Effector CD8-positive, alpha-beta T cell (primary cell): ENCODE results near the gene MRPL22.
"Not testable (repeated sequence)": the region's sequence is repeated elsewhere in the genome, so short reads cannot be mapped to it uniquely, and the experiment has no call there.

ENCODE experiments used
- DNase-seq: peaks from one replicate; lab custom pipeline; 2025; lab: John Stamatoyannopoulos, UW

MRPL22 gene

GRCh38 chr5:154940375-154940771, 500 bp upstream of the MRPL22 start:
- DNase-seq: no peak

DNA sequence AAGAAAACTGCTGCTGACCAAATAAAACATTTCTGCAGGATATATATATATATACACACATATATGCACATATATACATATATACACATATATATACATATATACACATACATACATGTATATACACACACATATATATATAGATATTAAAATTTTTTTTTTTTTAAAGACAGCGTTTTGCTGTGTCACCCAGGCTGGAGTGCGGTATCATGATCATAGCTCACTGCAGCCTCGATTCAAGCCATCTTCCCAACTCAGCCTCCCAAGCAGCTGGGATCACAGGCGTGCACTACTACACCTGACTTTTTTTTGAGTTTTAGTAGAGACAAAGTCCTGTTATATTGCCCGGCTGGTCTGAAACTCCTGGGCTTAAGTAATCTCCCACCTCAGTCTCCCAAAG, 2.7 kb downstream of the MRPL22 start:
- DNase-seq: no peak

DNA sequence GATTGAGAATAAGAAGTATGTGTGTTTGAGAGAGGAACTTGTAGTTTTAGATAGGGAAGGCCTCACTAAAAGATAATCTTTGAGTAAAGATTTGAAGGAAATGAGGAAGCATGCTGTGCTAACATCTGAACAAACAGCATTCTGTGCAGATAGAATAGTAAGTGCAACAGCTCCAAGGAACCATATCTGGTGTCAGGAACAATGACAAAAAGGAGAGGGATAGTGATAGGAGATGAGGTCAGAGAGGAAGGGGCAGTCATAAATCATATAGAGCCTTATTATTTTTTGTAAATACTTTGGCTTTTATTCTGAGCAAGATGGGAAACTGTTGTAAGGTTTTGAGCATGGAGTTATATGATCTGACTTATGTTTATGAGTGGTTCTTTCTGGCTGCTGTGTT, 3.8 kb downstream of the MRPL22 start:
- no peak for DNase-seq

GRCh38 chr5:154945695-154946301, 4.9 kb downstream of the MRPL22 start:
- no peak for DNase-seq

DNA sequence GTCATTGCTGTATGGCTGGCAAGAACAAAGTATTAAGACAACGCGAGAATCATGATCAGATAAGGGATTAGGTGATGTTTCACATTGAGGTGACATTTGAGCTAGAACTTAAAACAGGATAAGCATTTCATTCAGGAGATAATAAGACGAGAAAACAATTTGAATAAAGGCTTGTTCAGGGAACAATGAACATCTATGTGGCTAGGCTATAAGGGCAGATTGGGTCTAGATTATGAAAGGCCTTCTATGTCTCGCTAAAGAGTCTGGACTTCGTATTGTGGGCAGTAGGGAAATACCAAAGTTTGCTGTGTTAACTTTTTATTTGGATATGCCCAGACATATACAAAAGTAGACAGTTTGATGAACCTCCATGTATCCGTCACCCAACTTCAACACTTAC, 6.9 kb downstream of the MRPL22 start:
- no peak for DNase-seq

DNA sequence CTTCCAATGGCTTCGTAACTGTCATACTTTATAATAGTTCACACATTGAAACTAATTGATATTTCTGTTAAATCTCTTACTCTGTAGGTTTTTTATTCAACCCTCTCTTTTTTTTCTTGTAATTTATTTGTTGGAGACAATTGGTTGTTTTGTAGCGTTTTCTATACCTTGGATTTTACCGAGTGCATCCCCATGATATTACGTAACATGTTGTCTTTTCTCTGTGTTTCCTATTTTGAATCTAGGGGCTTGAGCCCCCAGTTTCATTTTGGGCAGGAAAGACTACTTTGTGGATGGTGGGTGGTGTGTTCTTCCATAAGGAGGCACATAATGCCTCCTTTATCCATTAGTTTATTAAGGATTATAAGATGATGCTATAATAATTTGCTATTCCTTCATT, 7.4 kb downstream of the MRPL22 start:
- DNase-seq: no peak

DNA sequence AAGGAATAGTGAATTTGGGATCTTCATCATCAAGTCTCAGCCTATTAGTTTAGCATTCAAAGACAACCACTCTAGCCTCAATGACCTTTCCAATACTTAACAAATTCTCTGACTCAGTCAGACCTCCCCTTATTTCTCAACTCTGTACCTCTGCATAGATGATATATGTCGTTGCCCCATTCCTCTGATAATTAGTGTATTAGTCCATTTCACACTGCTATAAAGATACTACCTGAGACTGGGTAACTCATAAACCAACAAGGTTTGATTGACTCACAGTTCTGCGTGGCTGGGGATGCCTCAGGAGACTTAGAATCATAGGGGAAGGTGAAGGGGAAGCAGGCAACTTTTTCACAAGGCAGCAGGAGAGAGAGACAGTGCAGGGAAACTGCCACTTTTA, 8.9 kb downstream of the MRPL22 start:
- no peak for DNase-seq

GRCh38 chr5:154956712-154957111, 15.8 kb downstream of the MRPL22 start:
- no peak for DNase-seq

GRCh38 chr5:154962494-154962893, 21.6 kb downstream of the MRPL22 start:
- DNase-seq: no peak

DNA sequence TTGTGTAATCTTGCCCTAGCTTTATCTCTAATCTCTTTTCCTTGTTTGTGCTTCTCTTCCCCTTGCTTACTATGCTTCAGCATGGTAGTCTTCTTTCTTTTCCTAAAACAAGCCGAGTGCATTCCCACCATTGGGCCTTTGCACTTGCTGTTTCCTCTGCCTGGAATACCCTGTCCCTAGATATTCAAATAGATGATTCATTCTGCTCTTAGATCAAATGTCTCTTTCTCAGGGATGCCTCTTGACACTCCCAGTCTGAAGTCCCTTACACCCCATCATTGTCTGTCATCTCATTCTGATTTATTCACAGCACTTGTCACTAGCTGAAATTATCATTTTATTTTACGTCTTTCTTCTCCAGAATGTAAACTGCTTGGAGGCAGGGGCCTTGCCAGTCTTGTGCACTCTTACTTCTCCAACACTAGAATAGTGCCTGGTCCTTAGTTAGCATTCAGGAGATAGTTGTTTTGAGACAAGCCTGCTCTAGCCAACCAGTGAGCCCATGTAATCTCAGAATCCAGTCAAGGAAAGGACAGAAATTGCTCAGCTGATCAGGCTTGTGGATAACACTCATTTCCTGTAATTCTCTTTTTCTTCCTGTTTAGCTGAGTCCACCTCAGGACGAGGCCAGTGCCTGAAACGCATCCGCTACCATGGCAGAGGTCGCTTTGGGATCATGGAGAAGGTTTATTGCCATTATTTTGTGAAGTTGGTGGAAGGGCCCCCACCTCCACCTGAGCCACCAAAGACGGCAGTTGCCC, 25.4 kb downstream of the MRPL22 start:
- DNase-seq: no peak

- no peak for DNase-seq
Observed at GRCh38 chr5:154966874-154967273, 26.0 kb downstream of the MRPL22 start.

GRCh38 chr5:154967421-154968024, 26.6 kb downstream of the MRPL22 start:
- DNase-seq: no peak

- DNase-seq: no peak
Observed at GRCh38 chr5:154968953-154969352, 28.1 kb downstream of the MRPL22 start.

- DNase-seq: no peak
Observed at GRCh38 chr5:154970759-154971158, 29.9 kb downstream of the MRPL22 start.

DNA sequence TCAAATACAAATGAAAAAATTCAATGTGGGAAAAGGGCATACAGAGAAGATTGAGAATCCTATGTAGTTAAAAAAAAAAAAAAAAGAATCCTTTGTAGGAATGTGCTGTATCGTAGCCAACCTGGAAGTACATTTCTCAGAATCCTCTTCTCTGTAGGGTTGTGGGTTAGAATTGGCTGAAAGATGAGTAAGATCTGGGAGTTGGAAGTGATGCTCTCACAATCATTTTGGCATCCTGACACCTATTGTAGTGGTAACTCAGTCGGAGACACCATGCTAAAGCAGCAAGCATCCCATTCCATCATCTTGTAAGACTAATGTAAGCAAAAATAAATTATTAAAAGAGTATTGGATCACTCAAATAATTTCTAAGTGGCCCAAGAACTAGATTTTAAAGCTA, 30.6 kb downstream of the MRPL22 start:
- no peak for DNase-seq

DNA sequence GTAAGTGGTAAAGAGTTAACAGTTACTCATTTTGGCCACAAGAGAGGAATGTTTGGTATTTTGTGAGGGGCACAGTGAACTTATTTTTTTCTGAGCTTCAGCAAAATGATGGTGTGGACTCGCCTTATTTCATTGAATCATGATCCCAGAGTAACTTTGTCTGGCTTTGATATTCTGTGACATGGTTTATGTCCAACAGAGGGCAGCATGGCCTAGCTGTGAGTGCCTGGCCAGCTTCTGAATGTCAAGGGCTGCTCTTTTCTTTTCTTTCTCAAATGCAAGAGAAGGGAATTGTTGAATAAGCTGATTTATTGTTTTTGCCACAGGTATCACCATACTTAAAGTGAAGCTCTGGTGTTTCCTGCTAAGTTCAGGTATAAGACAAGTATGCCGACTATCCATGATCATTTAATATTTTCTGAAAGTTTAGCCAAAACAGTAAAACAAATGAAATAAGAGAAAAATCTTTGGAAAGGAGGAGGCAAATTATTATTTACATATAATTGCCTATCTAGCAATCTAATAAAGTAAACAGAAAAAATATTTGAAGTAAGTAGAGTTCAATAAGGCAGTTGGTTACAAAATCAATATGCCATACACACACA, 31.7 kb downstream of the MRPL22 start:
- no peak for DNase-seq

GRCh38 chr5:154976082-154976481, 35.2 kb downstream of the MRPL22 start:
- not testable (repeated sequence) for DNase-seq

GRCh38 chr5:154977409-154977808, 36.5 kb downstream of the MRPL22 start:
- no peak for DNase-seq

DNA sequence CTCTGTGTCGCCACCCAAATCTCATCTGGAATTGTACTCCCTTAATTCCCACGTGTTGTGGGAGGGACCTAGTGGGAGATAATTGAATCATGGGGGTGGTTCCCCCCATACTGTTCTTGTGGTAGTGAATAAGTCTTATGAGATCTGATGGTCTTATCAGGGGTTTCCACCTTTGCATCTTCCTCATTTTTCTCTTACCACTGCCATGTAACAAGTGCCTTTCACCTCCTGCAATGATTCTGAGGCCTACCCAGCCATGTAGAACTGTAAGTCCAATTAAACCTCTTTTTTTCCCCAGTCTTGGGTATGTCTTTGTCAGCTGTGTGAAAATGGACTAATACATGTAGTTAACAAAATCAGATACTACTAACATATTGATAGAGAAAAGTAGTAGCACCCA, 37.4 kb downstream of the MRPL22 start:
- not testable (repeated sequence) for DNase-seq

- no peak for DNase-seq
Observed at GRCh38 chr5:154984946-154985516, 44.2 kb downstream of the MRPL22 start.

- no peak for DNase-seq
Observed at GRCh38 chr5:154986151-154986550, 45.3 kb downstream of the MRPL22 start.

GRCh38 chr5:154989626-154990025, 48.8 kb downstream of the MRPL22 start:
- DNase-seq: no peak

DNA sequence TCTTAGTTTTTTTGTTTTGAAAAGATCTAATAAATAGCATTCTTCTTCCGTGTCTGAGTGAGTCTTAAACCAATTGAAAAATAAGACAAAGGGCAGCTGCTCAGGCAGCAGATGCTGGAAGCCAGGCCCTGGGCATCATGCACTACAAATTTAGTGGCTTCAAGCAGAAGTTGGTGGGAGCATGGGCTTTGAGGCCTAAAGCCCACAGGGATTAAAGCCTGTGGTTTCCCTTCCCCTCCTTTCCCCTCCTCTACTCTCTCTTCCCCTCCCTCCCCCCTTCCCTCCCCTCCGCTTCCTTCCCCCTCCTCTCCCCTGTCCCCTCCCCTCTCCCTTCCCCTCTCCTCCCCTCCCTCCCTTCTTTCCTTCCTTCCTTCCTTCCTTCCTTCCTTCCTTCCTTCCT, 52.6 kb downstream of the MRPL22 start:
- no peak for DNase-seq
